GM18873 (cell line): ENCODE measurements around the gene C2CD4D.

ENCODE experiments used
- ATAC-seq: cut with Tn5 transposase; IDR thresholded peaks from one replicate; pipeline ENCODE4 v1.9.1; 2021; ENCODE audit warnings: mild to moderate bottlenecking, moderate library complexity, moderate number of reproducible peaks; ENCODE audit not compliant: unreplicated experiment, low FRiP score

C2CD4D gene

DNA sequence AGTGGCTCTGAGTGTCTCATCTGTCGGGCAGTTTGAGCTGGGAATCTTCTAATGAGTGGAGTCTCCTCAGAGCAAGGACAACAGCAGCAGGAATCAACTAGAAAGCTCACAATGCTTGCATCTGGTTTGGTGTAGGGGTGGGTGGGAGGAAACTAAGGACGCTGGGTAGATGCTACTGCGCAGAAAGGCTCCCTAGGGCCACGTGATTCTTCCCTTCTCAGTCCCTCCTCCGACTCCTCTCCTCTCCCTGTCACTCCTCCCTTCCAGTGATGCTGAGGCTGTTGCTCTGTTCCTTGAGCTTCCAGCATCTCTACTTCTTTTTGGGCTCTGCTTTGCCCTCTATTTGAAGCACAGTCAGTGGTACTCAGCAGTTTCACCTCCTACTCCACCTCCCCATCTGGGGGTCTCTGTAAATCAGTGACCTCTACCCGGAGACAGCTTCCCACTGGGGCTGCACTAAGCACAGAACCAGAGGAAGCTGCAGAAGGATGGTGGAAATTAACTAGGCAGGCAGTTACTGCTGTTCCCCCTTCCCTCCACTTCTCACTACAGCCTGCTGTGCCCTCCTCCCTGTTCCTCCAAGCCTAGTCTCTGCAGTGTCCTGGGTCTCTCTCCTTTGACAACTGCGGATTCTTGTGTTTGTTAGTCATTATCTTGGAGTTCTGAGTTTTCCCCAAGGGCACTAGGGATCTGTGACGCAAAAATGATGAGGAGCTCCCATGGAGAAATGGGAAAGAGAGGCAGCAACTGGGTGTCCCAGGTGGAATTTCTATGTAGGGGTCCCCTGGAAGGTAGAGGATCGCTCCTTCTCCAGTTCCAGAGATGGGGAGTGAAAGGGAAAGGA is 40.2 kb downstream of the C2CD4D start:
- no peak for ATAC-seq

DNA sequence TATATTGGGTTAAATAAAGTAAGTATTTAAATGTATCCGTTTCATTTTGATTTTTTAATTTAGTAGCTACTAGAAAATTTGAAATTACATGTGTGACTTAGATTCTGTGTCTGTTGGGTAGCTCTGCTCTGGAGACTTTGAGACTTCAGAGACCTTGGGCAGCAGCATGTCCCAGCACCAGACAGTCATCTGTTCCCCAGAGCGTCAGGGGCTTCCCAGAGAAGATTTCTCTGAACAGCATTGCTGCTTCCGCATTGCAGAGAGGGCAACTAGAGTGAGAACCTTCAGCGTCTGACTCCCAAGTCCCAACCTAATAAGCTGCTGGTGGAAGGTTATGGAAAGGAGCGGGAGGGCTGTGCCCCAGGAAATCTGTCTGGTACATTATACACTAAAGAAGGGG is 41.0 kb downstream of the C2CD4D start:
- ATAC-seq: no peak

DNA sequence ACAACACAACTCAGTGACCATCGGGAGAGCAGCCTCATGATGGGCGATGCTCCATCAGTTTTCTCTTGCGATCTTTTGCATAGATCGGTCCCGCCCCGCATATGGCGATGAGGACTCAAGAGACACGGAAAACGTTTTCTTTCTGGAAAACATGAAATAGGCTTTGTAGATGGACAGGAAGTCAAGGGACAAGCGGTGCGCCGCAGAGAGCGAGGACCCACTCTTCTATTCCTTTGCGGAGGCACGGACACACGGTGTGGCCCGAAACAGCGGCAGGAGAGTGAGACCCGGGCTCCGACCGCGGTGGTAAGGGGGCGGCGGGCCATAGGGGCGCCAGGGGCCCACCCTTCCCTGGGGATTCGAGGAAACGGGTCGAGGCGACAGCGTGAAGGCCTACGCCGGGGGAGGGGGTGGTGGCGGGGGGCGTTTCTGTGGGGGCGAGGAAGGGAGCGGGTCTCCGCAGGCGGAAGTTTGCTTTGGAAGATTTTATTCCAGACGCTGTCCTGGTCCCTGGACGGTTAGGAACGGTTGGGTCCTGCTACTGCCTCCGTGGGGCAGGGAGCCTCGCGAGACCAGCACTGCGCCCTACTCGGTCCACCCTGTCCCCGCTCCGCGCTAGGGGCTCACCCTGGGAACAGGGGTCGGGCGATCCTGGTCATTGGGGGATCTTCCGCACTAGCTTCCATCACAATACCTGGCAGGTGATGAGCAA is 48.5 kb downstream of the C2CD4D start:
- ATAC-seq: no peak

DNA sequence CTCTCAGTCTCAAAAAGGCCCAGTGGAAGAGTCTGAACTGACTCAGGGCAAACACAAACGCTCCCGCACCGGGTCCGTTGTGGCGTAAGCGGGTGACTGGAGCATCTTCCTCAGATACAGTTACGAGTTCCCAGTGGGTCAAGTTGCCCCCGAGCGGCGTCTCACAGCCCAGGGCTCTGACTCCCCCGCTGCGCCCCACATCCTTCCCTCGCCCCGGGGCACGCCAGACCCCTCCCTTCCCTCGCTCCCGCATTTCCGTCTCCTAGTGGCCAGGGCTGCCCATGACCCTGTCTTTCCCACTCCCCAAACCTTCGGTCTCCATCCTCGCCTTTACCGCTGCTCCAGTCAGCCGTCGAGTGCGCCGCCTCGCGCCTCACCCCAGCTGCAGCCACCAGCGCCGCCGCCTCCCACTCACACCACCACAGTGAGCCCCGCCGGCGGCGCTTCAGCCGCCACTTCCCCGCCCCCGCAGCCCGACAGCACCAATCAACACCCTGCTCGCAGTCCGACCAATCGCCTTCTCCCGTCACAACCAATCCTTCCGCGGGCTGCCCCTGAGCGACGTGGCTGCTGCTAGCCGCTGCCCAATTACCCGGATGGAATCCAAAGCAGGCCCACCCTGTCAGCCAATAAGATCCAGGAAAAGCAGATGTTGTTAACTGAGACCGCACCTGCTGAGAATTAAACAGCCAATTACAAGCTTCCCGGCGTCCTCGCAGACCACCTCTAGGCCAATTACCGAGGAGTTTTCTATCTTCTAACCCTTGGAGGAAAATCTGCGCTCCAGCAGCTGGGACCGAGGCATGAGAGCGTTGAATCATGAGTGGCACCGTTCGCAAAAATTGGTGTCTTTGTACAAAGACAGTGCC is 49.3 kb downstream of the C2CD4D start, which contains the start of gene TDRKH:
TDRKH (minus strand) TSS at position 430 of the 869 bp plus-strand sequence. CDS start 7,478 bp downstream, outside the sequence.
- peak; percentile 92 for ATAC-seq
